GM21390 (cell line): ENCODE measurements around the gene NRL.
"Not testable (repeated sequence)": the region's sequence is repeated elsewhere in the genome, so short reads cannot be mapped to it uniquely, and the experiment has no call there.

Source experiments
- ATAC-seq: cut with Tn5 transposase; IDR thresholded peaks from one replicate; pipeline ENCODE4 v1.9.1; 2021; ENCODE audit not compliant: unreplicated experiment

NRL gene

DNA sequence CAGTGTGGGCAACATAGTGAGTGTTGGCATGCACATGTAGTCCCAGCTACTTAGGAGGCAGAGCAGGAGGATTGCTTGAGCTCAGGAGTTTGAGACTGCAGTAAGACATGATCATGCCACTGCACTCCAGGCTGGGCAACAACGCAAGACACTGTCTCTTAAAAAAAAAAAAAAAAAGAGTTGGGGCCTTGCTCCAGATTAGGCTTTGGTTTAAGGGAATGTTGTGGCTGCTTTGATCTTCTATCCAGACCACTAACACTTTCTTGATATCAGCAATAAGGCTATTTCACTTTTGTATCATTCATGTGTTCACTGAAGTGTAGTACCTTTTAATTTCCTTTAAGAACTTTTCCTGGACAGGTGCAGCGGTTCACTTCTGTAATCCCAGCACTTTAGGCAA lies 12.9 kb upstream of the NRL start:
- ATAC-seq: no peak

GRCh38 chr14:24126939-24127338 lies 12.2 kb upstream of the NRL start:
- ATAC-seq: no peak

DNA sequence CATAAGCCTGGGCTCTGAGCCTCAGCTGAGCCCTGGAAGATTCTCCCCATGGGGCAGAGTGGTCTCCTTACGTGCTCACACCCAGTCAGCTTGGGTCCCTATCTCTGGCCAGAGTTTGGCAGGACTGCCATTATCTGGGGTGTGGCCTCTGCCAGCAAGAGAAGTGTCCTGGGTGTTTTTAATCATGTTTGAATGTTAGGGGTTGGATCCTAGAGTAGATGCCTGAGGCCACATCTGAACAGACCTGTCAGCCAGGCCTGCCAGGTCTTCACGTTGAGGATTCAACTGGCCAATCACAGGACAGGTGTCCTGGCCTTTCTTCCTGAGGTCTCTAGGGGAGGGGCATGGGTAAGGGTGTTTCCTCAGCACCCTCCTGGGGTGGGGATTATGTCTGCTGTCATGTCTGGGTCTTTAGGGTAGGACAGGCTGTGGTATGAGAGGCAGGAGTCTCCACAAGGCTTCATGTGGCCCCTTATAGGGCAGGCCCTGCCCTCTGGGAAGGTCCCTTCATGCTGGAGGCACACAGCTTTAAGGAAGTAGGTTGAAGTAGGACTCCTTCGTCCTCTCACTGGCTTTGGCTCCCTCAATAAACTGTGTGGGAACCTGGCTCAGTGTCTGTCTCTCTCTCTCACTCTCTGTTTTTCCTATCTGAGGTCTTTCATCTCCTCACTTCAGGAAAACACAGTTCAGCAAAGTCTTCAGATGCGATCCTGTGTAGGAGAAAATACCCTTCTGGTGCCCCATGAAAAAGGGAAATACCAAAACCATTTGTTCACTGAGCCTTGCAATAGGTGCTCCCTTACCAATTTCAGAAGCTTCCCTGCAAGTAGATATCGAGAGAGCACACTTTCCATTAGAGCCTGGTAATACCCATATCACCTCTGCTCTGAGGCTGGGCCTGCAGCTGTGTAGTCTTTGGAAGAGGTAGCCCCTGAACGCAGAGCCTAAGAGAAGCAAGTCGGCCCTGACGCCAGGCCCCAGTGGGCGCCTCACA lies 9.0 kb upstream of the NRL start:
- ATAC-seq: no peak

GRCh38 chr14:24122898-24123297 lies 8.1 kb upstream of the NRL start:
- no peak for ATAC-seq

GRCh38 chr14:24122416-24122815 lies 7.7 kb upstream of the NRL start:
- ATAC-seq: no peak

DNA sequence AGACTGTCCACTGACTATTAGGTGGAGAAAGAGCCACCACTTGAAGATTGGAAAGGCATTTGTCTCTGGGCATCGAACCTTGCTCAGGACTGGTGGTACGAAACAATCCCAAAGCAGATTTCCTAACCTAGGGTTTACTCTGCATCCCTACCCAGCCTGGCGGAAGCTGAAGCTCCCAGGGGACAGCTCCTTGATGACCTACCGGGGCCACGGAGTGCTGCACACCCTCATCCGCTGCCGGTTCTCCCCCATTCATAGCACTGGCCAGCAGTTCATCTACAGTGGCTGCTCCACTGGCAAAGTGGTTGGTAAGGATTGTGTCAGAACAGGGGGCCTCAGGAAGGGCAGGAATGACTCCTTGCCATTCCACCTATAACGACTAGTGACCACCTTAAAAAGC lies 6.5 kb upstream of the NRL start:
- ATAC-seq: no peak

- ATAC-seq: no peak
Measured at GRCh38 chr14:24119691-24120090, 4.9 kb upstream of the NRL start.

DNA sequence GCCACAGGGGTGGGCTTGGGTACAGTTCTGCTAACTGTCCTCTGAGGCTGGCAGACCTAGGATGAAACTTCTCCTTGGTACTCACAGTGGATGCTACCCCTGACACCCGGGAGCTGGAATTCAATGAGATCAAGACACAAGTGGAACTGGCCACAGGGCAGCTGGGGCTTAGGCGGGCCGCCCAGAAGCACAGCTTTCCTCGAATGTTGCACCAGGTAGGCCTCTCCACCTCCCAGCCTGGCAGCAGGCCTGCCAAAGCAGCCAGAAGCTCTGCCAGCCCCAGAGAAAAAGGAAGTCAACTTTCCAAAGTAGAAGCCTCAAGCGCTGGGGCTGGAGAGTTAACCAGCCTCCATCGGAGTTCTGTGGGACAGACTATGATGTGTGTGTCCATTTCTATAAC lies 2.4 kb upstream of the NRL start:
- ATAC-seq: no peak

GRCh38 chr14:24116128-24116814 lies 1.5 kb upstream of the NRL start:
- ATAC-seq: no peak

DNA sequence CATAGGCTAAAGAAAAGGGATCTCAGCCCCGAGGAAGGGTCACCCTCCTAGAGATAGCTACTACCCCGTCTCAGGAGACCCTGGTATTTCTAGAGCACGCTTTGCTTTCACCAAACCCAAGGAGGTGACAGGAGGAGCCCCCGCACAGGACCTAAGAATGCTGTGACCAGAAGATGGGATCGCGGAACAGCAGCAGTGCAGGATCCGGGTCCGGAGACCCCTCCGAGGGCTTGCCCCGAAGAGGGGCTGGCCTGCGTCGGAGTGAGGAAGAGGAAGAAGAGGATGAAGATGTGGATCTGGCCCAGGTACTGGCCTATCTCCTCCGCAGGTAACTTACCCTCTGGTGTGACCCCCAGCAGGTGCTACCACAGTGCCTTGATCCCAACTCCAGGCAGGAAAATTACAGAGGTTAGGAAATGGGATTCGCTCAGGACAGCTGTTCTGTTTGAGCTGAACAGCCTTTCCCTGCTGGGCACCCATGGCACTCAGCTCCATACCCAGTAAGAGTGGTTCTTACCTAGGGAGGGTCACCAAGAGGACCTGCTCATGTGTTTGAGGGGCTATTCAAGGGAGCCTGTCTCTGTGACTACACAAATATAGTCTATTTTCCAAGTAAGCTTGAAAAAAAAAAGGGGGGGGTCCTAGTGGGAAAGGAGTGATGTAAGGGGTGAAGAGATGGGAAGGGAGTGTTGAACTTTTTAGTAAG lies 826 bp upstream of the NRL start:
- no peak for ATAC-seq

- ATAC-seq: peak; percentile 20
Measured at GRCh38 chr14:24113801-24114531, 783 bp downstream of the NRL start.

GRCh38 chr14:24113379-24113800 lies 1.4 kb downstream of the NRL start:
- ATAC-seq: no peak

DNA sequence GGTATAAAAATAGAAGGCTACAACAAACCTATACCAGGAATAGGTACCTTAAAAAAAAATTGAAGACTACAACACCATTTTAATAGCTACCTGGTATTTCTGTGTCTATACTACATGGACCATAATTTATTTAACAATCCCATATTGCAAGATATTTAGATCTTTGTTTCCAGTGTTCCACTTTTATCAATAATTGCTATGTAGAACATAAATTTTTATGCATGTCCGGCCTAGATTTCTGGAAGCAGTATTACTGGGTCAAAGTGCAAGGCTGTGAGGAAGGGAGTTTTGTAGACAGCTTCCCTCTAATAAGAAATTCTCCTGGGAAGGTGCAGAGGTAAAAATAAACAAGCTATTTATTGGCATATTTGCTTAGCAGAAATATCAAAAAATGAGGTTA lies 4.2 kb downstream of the NRL start:
- no peak for ATAC-seq

DNA sequence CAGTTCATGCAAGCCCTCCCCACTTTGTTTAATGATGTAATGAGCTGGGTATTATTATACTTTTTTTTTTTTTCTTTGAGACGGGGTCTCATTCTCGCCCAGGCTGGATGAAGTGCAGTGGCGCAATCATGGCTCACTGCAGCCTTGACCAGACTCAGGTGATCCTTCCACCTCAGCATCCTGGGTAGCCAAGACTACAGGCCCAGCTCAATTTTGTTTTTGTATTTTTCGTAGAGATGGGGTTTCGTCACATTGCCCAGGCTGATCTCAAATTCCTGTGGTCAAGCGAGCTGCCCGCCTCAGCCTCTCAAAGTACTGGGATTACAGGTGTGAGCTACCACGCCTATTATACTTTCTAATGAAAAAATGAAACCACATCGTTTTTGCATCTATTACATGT lies 4.7 kb downstream of the NRL start:
- ATAC-seq: no peak

GRCh38 chr14:24108336-24108874 lies 6.3 kb downstream of the NRL start:
- ATAC-seq: peak; percentile 34

DNA sequence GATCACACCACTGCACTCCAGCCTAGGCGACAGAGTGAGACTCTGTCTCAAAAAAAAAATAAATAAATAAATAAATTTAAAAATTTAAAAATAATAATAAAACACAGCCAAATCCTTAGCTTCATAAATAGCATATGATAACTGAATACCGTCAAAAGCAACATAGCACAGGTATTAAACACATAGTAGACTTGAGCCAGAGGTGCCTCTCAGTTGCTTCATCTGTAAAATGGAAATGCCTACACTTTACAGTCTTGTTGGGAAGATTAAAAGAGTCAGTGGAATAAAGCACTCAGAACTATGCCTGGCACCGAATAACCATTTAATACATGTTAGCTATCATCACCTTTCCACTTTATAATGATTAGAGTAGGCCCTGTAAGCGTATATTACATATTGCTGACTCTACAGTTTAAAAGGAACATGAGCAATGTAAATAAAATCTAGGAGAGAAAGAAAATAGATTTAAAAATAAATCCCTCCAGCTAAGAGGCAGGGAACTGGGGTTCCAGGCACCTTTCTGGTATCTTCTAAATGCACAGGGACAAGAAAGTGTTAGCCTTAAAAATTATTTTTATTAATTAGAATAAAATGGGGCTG lies 8.0 kb downstream of the NRL start:
- no peak for ATAC-seq

GRCh38 chr14:24105609-24106239 lies 9.0 kb downstream of the NRL start:
- not testable (repeated sequence) for ATAC-seq

DNA sequence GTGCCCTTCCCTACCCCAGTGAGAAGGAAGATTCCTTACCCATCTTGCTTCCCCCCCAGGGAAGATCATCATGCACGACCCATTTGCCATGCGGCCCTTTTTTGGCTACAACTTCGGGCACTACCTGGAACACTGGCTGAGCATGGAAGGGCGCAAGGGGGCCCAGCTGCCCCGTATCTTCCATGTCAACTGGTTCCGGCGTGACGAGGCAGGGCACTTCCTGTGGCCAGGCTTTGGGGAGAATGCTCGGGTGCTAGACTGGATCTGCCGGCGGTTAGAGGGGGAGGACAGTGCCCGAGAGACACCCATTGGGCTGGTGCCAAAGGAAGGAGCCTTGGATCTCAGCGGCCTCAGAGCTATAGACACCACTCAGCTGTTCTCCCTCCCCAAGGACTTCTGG lies 11.3 kb downstream of the NRL start:
- ATAC-seq: no peak

DNA sequence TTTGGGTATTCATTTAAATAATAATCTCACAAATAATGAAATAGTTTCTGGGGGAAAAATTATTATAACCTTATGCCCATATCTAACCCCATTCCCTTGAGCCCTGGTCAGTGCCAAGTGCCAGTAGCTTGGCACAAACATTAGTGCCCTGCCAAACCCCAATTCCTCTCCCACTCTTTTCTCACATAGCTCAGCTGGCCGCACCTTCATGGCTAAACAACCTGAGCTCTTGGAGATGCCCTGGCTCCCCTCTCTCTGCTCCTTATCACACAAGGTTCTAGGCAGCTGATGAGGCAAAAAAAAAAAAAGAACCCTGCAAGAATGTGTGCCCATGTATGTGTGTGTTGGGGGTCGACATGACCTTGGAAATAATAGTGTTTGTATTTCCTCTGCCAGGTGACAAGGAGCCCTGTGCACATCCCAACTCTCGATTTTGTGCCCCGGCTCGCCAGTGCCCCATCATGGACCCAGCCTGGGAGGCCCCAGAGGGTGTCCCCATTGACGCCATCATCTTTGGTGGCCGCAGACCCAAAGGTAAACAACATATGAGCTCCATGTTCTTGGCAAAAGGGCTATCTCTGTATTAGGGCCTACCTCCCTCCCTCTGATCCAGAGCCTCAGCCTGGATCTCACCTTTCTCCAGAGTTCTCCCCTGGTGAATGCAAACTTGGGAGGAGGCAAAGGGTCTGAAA lies 12.2 kb downstream of the NRL start:
- ATAC-seq: no peak
